HuH-7 (cell line): ENCODE results near the gene CATSPERE.
"Not testable (repeated sequence)": the region's sequence is repeated elsewhere in the genome, so short reads cannot be mapped to it uniquely, and the experiment has no call there.

Source experiments
- DNase-seq: peaks from one replicate; pipeline ENCODE4 v3.0.0; 2011; ENCODE audit warnings: low spot score

Gene CATSPERE

DNA sequence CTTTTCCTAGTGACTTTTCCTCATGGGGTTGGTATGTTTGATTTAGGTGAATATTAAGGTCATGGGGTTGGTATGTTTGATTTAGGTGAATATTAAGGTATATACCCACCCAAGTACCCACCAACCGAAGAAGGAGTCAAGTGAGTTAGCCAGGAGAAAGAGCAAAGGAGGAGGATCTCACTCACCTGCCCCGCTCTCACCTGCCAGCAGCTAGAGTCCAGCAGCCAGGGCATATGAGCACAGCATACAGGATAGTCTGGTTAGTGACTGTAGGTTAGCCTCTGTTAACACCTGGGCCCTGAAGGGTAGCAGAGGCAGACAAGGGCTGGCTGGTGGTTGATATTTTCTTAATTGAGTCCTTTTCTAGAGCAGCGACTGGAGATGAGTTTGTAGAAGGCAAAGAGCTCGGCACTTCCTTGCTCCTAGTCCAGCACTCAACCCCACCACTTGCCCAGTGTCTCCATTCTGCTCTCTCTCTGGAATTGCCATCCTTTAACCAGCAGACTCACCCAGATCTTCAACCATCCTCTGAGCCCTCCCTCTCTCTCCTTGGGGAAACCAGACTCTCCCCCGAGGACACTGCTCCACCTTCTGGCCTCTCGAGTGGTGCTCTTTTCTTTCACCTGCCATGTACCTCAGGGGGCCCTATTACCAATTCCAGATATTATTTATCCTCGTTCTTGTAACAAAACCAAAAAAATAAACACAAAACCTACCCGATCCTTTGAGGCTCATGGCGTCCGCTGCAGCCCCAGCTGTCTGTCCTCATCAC is 175.6 kb downstream of the CATSPERE start:
- DNase-seq, result no peak

DNA sequence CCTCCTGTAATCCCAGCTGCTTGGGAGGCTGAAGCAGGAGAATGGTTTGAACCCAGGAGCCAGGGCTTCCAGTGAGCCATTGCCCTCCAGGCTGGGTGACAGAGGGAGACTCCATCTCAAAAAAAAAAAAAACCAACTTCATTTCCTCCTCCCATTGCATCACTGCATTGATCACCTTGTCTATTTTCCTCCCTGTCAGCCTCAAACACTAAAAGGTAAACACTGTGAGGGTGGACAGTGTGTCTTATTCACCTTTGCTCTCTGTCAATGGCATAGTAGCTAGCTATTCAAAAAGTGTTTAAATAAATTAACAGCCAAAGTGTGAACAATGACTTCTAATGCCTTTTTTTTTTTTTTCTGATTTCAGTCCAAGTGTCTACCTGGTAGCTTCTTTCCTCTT is 178.5 kb downstream of the CATSPERE start:
- no peak for DNase-seq

DNA sequence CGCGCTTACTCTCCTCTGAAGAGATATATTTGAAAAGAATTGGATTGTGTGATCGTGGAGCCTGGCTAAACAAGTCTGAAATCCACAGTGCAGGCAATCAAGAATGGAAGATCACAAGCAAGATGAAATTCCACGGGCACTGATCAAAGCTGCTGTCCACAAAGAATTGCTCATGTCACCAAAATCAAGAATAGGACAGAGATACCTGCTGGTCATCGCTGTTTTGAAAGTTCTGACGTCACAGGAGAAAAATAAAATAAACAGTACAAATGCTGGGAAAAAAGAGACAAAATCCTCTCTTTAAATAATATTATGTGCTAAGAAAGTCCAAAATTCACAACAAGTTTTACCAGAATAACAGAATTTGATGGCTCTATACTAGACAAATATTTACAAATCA is 179.8 kb downstream of the CATSPERE start:
- no peak for DNase-seq

DNA sequence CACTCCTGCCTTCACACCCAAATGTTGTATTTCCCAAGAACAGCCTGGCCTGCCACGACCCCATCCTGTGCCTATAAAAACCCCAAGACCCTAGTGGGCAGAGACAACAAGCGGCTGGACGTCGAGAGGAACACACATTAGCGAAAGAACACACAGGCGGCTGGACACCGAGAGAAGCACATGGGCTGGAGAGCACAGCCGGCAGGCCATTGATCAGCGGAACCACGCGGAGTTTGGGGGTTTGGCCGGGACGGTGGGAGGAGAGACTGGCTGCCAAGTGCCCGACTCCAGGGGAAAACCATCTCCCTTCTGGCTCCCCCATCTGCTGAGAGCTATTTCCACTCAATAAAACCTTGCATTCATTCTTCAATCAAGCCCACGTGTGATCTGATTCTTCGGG is 181.5 kb downstream of the CATSPERE start:
- DNase-seq, result no peak

DNA sequence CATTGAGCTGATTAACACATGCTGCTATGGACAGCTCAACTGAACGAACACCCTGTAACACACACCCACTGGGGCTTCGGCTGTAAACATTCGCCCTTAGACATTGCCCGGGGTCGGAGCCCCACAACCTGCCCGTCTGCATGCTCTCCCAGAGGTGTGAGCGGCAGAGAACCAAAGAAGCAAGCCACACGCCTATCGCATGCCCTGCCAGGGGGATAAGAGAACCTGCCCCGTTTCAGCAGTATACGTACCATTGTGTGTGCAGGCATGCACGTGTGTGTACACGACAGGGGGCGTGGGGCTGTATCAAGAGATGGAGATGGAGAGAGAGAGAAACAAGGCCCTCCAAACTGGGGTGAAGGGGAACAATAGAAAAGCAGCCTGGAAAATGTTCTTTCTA is 181.9 kb downstream of the CATSPERE start:
- DNase-seq, result no peak

DNA sequence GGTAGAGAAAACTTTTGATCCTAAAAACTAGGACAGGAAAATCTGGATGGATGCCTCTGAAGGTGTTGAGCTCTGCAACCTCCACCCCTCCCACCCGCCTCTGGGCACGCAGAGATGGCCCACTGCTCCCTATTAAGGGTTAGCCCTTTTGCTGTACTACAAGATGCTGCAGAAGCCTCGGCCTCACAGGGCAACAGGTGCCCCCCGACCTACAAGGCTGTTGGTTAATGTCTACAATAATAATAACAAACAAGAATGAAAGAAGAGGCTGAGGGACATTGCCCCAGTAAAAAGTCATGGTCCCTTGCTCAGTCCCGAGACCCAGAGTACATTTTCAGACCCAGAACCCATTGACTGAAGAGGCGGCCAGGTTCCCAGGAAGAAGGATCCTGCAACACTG is 184.3 kb downstream of the CATSPERE start:
- no peak for DNase-seq

DNA sequence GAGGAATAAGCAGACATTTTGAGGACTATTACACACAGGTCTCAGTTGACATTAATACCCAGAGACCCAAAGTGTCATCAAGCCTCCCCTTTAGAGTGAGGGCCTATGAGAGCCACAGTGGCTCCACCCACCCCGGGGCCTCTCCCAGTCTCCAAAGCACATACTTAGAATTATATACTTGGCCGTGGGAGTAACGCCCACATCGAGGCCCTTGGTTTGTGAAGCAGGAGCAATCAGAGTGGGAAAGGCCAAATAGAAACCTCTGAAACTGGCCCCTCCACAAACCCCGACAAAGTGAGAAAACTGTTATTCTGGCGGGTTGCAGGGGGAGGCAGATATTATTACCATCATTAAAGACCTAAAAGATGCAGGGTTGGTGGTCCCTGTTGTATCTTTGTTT is 184.8 kb downstream of the CATSPERE start:
- DNase-seq, result no peak

DNA sequence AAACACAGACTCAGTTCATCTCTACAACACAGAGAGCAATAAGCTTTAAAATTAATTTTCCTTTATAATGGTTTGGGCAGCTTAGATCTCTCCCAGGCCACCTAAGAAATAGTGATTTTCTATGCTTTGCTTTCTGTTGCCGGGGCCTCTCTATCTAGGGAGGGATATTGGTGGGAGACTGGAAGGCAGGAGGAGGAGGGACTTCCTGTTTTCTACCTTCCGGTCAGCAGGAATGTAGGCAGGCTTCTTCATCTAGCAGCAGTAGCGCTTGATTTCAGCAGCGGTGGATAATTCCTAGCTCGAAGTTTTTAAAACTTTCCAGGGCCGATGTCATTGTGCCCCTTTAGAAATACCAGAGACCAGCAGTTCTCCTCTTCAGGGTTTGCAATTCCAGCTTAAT is 186.7 kb downstream of the CATSPERE start:
- DNase-seq, result no peak

DNA sequence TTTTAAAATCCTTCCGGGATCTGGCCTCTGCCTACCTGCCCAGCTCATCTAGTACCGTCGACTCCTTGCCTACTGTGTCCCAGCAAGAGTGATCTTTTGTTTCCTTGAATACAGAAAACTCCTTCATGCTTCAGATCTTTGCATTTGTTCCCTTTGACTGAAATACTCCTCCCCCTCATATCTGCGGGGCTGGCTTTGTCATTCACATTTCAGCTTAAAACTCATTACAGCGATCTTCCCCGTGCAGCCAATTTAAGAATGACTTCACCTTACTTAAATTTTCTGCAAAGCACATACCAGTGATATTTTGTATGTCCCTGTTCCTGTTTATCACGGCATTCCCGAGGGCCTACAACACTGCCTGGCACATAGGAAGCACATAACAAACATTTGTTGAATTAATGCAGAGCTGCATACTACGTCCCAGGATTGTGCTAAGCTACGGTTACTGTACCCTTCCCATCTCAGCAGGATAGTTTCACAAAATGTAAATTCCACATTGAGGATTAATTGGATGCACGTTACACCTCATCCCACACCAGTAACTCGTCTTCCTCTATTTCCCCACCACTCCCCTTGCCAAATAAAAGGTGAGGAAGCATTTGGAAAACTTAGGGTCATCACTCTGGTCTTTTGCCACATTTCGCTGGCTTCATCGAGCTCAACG is 191.0 kb downstream of the CATSPERE start:
- DNase-seq, result no peak

DNA sequence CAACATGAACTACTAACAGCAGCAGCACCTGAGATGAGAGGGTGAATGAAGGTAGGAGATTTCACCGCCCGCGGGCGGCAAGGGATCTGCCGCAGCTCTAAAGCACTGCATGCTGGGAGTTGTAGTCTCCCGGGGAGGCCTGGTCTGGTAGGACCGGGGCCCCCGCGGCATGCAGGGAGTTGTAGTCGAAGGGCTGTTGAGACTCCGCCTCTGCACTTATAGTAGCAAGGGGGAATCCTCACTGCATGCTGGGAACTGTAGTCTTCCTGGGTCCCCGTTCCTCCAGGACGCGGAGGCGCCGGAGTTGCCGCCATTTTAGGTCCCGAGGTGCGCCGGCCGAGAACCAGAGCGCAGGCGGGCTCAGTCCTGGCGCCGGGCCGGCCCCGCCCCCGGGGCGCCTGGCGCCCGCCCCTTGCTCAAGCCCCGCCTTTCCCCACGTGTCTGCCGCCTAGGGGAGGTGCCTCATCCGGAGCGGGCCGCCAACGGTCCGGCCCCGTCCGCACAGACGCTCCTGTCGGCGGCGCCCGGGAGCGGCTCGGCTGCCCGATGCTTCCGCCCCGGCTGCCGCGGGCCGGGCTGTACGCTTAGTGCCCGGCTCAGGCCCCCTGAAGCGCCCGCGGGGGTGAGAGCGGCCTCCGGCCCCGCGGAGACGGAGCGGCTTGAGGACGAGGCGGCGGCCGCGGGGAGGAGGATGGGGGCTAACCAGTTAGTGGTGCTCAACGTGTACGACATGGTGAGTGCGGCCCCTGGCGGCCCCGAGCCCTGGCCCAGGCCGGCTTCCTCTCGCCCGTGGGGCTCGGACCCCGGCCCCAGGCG is 191.8 kb downstream of the CATSPERE start, which contains the start of gene DESI2:
Gene DESI2 (plus strand): TSS at position 504 of the 816 bp plus-strand sequence. CDS start 188 bp downstream, at position 692.
- DNase-seq, result peak; percentile 93

DNA sequence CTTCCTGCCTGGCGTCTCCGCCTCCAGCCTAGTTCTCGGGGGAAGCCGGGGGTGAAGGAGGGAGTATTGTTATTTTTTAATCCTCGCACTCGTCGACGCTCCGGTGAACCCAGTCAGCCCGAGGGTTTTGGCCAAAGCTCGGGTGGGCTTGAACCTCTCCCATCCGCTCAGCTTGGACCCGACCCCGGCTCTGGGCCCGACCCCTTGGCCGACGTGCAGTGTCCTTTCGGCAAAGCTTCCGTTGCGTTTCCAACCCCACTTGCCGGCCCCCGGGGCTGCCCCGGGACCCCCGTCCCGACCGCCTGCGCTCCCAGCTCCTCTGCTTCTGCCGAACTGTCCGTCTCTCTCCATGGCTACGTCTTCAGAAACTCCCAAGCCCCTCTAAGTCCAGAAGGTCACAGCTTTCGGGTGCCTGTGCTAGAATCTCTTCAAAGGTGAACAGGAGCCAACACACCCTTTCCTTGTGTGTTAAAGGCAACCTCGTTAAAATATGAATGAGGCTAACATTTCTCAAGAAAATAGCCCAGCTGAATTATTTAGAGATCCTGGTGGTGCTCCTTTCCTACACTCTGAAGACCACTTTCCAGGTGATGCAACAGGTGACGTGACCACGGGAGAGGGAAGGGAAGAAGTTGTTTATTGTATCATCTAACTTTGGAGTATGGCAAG is 192.5 kb downstream of the CATSPERE start:
- no peak for DNase-seq

DNA sequence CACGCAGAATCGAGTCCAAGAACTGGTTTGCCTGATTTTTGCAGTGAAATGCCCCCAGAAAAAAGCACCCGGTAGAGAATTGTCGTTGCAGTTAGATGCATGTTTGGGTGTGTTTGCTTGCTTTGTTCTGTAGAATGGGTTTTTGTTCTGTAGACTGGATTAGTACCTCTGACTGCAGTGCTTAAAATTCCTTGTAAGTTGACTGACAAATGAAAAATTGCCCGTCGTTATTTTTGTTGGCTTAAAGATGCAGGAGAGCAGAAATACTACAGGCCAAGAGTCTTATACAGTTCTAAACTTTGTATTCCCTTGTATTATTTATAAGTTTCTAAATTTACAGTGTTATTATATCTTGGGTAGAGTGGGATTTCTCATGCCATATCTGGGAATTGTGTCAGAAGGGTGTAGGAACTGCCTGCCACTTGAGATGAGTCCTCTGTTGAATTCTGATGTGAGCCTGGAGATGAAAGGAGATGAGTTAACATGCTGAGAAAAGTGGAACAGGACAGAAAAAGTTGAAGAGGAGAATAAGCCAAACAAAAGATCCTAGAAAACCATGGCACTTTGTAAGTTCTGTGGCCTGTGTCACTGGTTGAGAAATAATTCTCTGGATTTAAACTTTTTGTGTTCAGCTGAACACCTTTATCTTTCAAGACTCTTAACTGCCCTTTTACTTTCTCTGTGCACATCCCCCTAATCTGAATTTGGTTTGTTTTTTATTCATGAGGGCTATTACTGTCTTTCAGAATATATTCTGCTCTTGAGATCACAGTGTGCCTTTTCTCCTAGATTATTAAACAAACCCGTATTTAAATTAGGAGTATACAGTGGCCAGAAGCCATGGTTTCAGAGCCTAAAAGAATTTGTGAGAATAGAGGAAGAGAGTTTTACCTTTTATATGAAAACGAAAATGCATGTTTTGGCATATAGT is 193.3 kb downstream of the CATSPERE start:
- DNase-seq, result no peak

DNA sequence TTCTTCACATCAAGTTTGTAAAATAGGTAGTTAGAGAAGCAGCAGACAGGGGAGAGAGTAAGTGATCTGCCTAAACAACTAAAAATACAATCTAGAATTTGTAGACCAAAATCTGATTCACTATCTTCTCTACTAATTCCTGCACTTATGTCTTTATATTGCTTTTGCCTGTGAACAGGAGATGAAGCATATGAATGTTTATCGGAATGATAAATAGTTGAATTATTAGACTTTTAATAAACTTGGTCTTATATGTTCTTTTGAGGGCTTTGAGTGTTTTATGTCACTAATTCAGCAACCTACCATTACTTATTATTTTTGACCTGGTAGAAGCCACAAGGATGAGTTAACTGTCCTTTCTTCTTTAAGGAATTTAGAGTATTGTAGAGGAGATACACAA is 194.1 kb downstream of the CATSPERE start:
- DNase-seq, result no peak

DNA sequence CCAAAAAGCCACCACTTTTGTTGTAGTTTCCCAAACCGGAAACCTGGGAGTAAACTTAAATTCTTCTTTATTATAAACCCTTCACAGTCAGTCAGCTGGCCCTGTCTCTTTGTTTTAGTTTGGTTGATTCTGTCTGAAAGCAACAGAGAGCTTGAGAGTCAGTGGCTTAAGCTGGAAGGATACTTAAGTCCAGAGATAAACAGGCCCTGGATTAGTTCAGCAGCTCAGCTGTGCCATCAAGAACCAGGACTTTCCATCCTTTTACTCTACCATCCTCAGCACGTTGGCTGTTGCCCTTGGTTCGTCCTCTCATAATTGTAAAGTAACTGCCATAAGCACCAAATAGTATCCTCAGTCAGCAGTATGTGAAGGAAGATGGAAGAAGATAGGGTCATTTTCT is 196.3 kb downstream of the CATSPERE start:
- DNase-seq, result no peak

DNA sequence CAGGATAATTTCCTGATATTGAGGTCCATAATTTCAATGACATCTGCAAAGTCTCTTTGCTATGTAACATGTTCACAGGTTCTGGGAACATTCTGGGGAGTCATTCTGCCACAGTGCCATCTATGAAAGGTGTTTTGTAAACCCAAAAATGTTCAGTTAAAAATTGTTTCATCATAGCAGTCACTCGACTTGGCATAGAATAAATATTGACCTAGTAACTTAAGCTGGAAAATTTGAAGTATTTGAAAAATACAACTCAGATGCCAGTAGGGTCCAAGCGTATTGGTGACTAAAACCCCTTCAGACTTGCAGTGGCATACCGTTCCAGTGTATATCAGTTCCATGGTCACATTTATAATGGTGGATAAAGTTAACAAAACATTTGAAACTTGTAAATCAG is 198.6 kb downstream of the CATSPERE start:
- DNase-seq, result no peak

DNA sequence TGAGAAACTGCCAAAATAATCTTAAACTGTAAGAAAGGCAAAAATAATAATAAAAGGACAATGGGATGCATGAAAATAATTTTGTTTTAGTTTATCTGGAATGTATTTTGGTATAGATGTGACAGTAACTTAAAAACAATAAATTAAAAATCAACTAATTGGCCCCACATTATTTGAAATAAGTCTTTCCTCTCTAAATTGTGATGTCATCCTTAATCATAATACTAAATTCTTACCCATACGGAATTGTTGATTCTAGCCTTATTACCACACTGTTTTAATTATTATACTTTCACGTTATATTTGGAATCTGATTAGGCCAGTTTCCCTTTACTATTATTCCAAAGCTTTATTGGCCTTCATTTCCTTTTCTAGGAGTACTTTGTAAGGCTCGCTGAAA is 199.5 kb downstream of the CATSPERE start:
- no peak for DNase-seq

DNA sequence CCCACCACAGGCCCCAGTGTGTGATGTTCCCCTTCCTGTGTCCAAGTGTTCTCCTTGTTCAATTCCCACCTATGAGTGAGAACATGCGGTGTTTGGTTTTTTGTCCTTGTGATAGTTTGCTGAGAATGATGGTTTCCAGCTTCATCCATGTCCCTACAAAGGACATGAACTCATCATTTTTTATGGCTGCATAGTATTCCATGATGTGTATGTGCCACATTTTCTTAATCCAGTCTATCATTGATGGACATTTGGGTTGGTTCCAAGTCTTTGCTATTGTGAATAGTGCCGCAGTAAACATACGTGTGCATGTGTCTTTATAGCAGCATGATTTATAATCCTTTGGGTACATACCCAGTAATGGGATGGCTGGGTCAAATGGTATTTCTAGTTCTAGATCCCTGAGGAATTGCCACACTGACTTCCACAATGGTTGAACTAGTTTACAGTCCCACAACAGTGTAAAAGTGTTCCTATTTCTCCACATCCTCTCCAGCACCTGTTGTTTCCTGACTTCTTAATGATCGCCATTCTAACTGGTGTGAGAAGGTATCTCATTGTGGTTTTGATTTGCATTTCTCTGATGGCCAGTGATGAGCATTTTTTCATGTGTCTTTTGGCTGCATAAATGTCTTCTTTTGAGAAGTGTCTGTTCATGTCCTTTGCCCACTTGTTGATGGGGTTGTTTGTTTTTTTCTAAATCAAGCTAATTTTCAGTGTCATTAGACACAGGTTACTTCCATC is 200.7 kb downstream of the CATSPERE start:
- not testable (repeated sequence) for DNase-seq

DNA sequence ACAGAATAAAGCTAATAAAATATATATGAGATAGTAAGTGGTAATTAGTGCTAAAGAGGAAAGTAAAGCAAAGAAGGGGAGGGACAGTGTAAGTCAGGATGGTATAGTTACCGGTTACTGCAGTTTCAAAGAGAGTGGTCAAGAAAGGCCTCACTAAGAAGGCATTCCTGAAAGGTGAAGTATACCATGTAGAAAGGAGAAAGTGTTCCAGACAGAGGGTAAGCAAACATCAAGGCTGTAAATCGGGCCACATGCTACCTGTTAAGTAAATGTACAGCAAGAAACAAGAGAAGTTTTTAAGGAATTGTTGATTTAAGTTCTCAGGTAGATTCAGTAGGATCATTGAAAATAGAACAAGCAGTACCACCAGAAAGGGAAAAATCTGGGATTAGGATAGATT is 201.5 kb downstream of the CATSPERE start:
- no peak for DNase-seq

DNA sequence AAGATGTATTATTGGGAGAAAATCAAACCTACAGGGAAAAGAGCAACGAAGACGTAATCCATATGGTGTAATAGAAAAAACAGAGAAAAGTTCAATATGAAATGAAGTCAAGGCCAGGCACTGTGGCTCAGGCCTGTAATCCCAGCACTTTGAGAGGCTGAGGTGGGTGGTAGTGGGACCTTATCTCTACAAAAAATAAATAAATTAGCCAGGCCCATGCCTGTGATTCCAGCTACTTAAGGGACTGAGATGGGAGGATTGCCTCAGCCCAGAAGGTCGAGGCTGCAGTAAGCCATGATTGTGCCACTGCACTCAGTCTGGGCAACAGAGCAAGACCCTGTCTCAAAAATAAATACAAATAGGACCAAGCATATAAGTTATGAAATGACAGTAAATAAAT is 203.3 kb downstream of the CATSPERE start:
- DNase-seq, result no peak

DNA sequence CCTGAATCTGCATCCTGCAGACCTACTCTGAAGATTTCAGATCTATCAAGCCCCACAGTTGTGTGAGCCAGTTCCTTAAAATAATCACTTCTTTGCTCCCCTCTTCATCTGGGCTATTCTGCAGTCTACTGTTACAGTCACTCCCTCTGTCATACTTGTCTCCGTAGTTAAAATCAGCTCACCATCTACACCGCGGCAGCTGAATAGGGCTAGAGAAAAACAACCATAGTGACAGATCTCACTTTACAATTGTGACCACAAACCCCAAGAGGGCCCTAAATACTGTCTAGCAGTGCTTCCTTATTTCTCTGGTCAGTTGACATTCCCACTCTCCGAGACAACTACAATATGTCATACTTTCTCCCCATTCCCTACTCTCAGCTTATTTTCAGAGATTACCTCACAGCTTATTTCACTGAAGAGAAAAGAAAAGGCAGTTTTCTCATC is 204.7 kb downstream of the CATSPERE start:
- DNase-seq, result no peak
